ENCODE results near the gene CCDC85B. TPM values are rescaled to one million over a fixed set of nuclear protein-coding genes. Genes with fewer than 3 reads are reported as not detected.
A peak's percentile ranks its signal among the peaks of the same experiment; 100 is the strongest.

CCDC85B gene
- total and polyA plus RNA-seq, 2 of the 13 experiments (the other 11 are each of a cell fraction or from before 2014, with no cell fraction given): 8.2 to 19.5 TPM

- Histone ChIP-seq H2AFZ (ENCODE audit: low read length) (no peak overlapping the region), H3K9ac (ENCODE audit: insufficient read depth, low read depth, low read length) (peak overlapping the region; percentile 90; the same call in 1 of the 2 replicates), H3K27ac (ENCODE audit: extremely low read length, insufficient read depth, low read length) (peak overlapping the region; percentile 77), H4K20me1 (ENCODE audit: insufficient read depth, low read length) (no peaks in the 10 kb centered on the region), H3K9me3 (ENCODE audit: low read length) (no peaks in the 10 kb centered on the region), H3K4me1 (ENCODE audit: insufficient read depth, low read length) (peaks cover 51% of the 10 kb centered on the region), H3K27me3 (ENCODE audit: control insufficient read depth in 1 of 2, insufficient read depth in 2 of 2, low read length in 2 of 2) (no peaks in the 10 kb centered on the region; a peak in 1 of 5 replicates), H3K79me2 (ENCODE audit: insufficient read depth, low read length) (peaks cover 27% of the 10 kb centered on the region), H3K36me3 (replicated peaks in 1 of 2; ENCODE audit: control insufficient read depth in 1 of 2, insufficient read depth in 2 of 2, low read length in 2 of 2) (peaks cover 8 to 18% of the 10 kb centered on the region in 2 experiments; a peak in 4 of 5 replicates), H3K4me2 (ENCODE audit: low read depth, low read length) (peak overlapping the region; percentile 99), H3K4me3 (replicated peaks in 1 of 3; ENCODE audit: insufficient read depth in 1 of 3, low read depth in 2 of 3, low read length in 3 of 3) (peak overlapping the region in 1 of 3 experiments; percentile 91; a peak in 1 of 6 replicates)
- CTCF ChIA-PET (ENCODE audit: low intra/inter-chr PET ratio, low total read pairs): interaction anchor here (6.9 kb wide), 1 partner anchor 97 kb away, joined by 63 read pairs; no protein-coding TSS in a partner anchor
- BruUV-seq (replicated peaks): no TSS peak
- DNase-seq (ENCODE audit: low spot score): no peak
- POLR2A ChIA-PET: interaction anchor here (1.5 to 7.6 kb wide), 7 partner anchors 8 to 72 kb away, joined by 4 to 95 read pairs (median 26); partner anchors contain the start of genes C11orf68, EFEMP2, FOSL1 and MUS81
- TF ChIP-seq PHF20 (CRISPR knock-in tag; IDR thresholded peaks at IDR 0.05) (no peak), ZBTB38 (CRISPR knock-in tag; IDR thresholded peaks at IDR 0.05) (0 out of 2 replicates have a peak, but pooled peaks have one; percentile 3), POLR2A (IDR thresholded peaks at IDR 0.05; ENCODE audit: insufficient read depth in 1 of 2, low read depth in 2 of 2, low read length in 2 of 2) (0 out of 4 replicates have a peak, but pooled peaks of 1 of the 2 experiments have one; percentile 30), ZNF761 (CRISPR knock-in tag; conservative IDR thresholded peaks at IDR 0.05) (no peak), AGO2 (optimal IDR thresholded peaks at IDR 0.05; ENCODE audit: low read depth, low read length) (peak; percentile 45), AKAP8 (CRISPR knock-in tag; IDR thresholded peaks at IDR 0.05) (peak; percentile 62; the same call in 1 of the 2 replicates), ZC3H13 (CRISPR knock-in tag; IDR thresholded peaks at IDR 0.05) (peak; percentile 88), CBX2 (IDR thresholded peaks at IDR 0.05; ENCODE audit: low read depth, low read length) (no peak), CBX2 (CRISPR knock-in tag; IDR thresholded peaks at IDR 0.05; ENCODE audit: low read depth) (no peak), KDM6A (CRISPR knock-in tag; IDR thresholded peaks at IDR 0.05; ENCODE audit: low read depth) (no peak), MATR3 (CRISPR knock-in tag; IDR thresholded peaks at IDR 0.05) (no peak), JUNB (CRISPR knock-in tag; IDR thresholded peaks at IDR 0.05; ENCODE audit: borderline replicate concordance) (no peak)
- 94% methylated on average over 10 of the region's 10 CpGs for WGBS (ENCODE audit: low lambda C conversion rate)
- in situ Hi-C loops (cut with HindIII; ENCODE audit: extremely low pct_ligation_motif_present, low pct_unique_long_range_greater_than_20kb): no loop called here
- FAIRE-seq: no peak
- intact Hi-C loops (cut with micrococcal nuclease; ENCODE audit: unreplicated experiment): no loop called here
- no peak for ATAC-seq
Measured at GRCh38 chr11:65892661-65893317, 2.3 kb downstream of the CCDC85B start.

Measured in HepG2 (cell line).